NCI-H524 (cell line): Measurements from ENCODE around the gene GRIK2.
"Not testable (repeated sequence)": the region's sequence is repeated elsewhere in the genome, so short reads cannot be mapped to it uniquely, and the experiment has no call there.

Experiments
- DNase-seq, 2 experiments: peaks; one replicate each; lab custom pipeline; 2025; lab: John Stamatoyannopoulos, UW

GRIK2 gene

GRCh38 chr6:101393251-101393828, at the start of gene GRIK2:
TSS of gene GRIK2 (plus strand) at chr6:101393708.
- DNase-seq = peak; percentile 54 to 77

GRCh38 chr6:101344885-101345284, 48.6 kb upstream of the GRIK2 start:
- no peak for DNase-seq

- no peak for DNase-seq
Observed at GRCh38 chr6:101348816-101349215, 44.7 kb upstream of the GRIK2 start.

GRCh38 chr6:101350631-101351030, 42.9 kb upstream of the GRIK2 start:
- DNase-seq = not testable (repeated sequence)

DNA sequence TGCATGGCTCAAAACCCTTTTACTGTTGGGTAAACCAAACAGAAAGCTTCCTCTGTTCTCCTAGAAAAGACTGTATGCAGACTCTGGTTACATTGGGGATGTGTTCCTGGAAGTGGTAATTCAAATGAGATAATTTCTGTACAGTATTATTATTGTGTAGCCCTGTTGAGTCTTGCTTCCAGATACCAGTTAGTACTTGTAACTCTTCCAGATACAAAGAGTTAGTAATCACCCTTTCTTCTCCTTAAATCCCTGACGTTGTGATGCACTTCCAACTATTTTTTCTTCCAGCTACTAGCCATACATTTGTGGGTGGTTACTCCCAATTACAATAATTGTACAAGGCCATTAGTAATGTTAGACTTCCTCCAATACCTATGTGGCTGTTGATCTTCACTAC, 42.3 kb upstream of the GRIK2 start:
- DNase-seq = no peak

DNA sequence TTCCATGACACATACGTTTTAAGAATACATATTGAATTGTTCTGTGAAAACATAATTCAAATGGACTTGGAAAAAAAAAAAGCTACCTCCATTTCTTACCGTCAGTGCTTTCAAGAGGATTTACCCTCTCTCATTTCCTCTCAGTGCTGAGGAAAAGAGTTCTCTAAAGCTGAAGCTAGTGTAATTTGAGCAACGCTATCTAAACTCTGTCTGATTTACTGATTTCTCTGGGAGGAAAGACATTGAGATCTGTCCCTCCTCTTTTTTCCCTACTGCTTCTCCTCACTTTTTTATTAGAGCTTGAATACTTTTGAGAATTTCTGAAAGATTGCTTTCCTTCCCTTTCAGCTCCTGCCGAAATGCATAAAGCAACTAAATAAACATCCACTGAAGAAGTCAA, 41.2 kb upstream of the GRIK2 start:
- DNase-seq = no peak

GRCh38 chr6:101365181-101365580, 28.3 kb upstream of the GRIK2 start:
- no peak for DNase-seq

GRCh38 chr6:101379926-101380325, 13.6 kb upstream of the GRIK2 start:
- peak in 1 of 2 experiments; percentile 83 for DNase-seq

- peak in 1 of 2 experiments; percentile 9 for DNase-seq
Observed at GRCh38 chr6:101380897-101381630, 12.4 kb upstream of the GRIK2 start.

- DNase-seq = not testable (repeated sequence)
Observed at GRCh38 chr6:101383747-101384146, 9.8 kb upstream of the GRIK2 start.

DNA sequence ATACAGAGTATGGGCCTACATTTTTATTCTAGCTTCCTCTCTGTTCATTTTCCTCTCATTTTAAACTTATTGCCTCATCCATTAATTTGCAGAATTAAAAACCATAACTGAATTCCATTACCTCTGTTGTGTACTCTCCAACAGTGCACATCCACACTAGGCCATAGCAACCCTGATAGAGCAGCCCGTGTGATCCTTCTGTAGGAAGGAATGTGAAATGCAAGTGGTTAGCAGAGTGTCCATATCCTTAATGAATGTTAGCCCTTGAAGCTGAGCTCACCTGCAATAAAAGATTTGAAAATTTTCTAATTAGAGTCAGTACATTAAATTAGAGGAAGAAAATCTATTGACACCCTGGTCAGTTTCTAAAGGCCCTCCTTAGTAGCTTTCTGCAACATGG, 6.5 kb upstream of the GRIK2 start:
- peak in 1 of 2 experiments; percentile 5 for DNase-seq

DNA sequence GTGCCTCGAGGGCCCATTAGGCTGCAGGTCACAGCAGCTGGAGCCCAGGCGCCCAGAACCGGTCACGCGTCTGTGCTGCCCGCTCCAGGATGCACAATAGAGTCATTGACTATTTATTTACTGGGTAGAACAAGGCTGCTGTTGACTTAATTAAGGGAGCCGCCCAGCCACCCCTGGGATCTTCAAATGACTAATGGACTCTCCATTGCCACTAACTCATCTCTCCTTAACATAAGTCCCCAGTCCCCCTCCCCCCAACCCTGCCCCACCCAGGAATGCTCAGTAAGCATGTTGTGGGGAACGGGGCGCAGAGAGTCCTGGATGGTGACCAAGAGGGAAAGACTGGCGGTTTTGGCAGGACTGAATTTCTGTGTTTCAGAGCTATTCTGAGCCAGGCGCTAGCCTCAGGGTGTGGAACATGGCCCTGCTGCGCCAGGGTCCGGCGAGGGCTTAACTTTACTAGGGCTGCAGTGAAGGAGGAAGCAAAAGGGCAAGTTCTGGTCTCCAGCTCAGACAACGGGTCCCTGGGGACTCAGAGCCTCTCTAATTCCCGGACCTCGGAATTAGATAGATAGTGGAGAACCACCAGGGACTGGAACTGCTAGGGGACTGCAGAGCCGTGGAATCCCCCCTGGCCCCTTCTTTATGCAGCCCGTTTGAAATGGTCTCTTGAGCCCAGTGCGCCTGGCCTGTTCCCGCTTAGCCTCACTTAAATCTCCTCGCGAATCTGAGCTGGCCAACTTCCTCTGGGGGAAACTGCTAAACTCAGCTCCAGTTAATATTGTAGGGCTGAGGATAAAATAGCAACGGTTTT, 1.5 kb upstream of the GRIK2 start:
- peak in 1 of 2 experiments; percentile 6 for DNase-seq

GRCh38 chr6:101392586-101393230, 800 bp upstream of the GRIK2 start:
- DNase-seq = peak; percentile 50 to 72

GRCh38 chr6:101393829-101394251, 332 bp downstream of the GRIK2 start:
- peak; percentile 65 to 87 for DNase-seq

DNA sequence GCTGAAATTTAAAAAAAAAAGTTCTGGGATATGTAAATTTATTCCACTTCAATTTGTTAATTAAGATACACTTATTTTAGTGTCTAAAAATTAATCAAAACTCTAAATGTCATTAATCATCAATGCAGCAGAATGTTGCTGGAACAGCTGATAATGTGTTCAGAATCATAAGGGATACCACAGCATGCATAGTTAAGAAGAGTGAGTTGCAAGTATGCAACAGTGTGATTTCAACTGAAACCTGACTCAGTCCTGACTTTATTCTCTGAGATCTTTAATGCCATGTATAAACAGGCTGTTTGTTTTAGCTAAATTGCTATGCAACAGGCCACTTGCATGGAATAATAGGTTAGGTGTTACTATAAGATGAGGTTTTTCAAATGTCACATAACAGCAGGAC, 1.4 kb downstream of the GRIK2 start:
- no peak for DNase-seq

- peak in 1 of 2 experiments; percentile 39 for DNase-seq
Observed at GRCh38 chr6:101395345-101395744, 1.8 kb downstream of the GRIK2 start.

DNA sequence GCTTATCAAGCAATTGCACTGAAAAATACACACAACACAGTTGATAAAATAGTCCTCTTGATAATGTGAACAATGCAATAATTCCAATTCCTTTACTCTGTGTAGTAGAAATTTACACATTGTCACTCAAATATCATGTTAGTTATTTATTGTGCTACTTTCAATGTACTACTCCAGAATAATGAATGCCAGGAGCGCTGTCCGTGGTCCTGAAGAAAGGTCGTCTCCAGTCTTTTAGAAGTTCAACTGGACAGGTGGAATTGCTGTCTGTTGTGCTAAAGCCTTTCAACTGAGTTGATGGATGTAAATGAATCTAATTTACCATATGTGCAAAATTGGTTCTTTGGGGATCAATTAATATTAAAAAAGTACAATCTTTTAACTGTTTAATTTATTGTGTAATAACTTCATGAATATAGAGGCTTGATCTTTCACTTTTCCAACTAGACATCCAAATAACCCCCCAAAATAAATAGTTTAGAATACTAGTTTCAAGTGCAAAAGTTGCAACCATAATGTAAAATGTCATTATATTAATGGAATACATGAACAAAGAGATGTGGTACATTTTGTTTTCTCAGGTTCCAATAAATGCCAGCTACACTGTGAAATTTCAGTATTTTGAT, 3.2 kb downstream of the GRIK2 start:
- DNase-seq = peak in 1 of 2 experiments; percentile 5

GRCh38 chr6:101397199-101397598, 3.7 kb downstream of the GRIK2 start:
- peak; percentile 20 to 83 for DNase-seq

GRCh38 chr6:101398716-101399615, 5.5 kb downstream of the GRIK2 start:
- no peak for DNase-seq

GRCh38 chr6:101399616-101400162, 6.2 kb downstream of the GRIK2 start:
- no peak for DNase-seq
